KMS-11 (cell line): ENCODE results near the gene ARMC7.

Experiments
- H2AFZ ChIP-seq: fragments of 200-600 bp; sonication (generic); 2 replicates; pipeline ENCODE4 v1.6.1; 2016; ENCODE audit warnings: antibody characterized with exemption, mixed run types, low read depth
- H3K27ac ChIP-seq: fragments of 200-600 bp; sonication (generic); 2 replicates; pipeline ENCODE4 v1.6.1; 2016; ENCODE audit warnings: mild to moderate bottlenecking, mixed run types
- H3K27me3 ChIP-seq: fragments of 200-600 bp; sonication (generic); 2 replicates; pipeline ENCODE4 v1.6.1; 2017; ENCODE audit warnings: mild to moderate bottlenecking, low read depth, mixed run types, moderate library complexity; ENCODE audit not compliant: insufficient read depth
- H3K36me3 ChIP-seq: fragments of 200-600 bp; sonication (generic); 2 replicates; pipeline ENCODE4 v1.6.1; 2017; ENCODE audit warnings: mild to moderate bottlenecking, mixed run types; ENCODE audit not compliant: insufficient read depth
- H3K4me1 ChIP-seq: fragments of 200-600 bp; sonication (generic); 2 replicates; pipeline ENCODE4 v1.6.1; 2016; ENCODE audit warnings: mild to moderate bottlenecking, low read depth, mixed run types; ENCODE audit not compliant: poor library complexity, severe bottlenecking
- H3K4me2 ChIP-seq: fragments of 200-600 bp; sonication (generic); 2 replicates; pipeline ENCODE4 v1.7.0; 2016; ENCODE audit warnings: mild to moderate bottlenecking, mixed run types
- H3K4me3 ChIP-seq: fragments of 200-600 bp; sonication (generic); IDR thresholded peaks from 2 replicates; pipeline ENCODE4 v1.6.1; 2017; ENCODE audit warnings: low read depth, low read length, mixed read lengths; ENCODE audit not compliant: insufficient read depth
- H3K79me2 ChIP-seq: fragments of 200-600 bp; sonication (generic); 2 replicates; pipeline ENCODE4 v1.6.1; 2016; ENCODE audit warnings: low read depth, mixed run types; ENCODE audit not compliant: insufficient read depth
- H3K9ac ChIP-seq: fragments of 200-600 bp; sonication (generic); 2 replicates; pipeline ENCODE4 v1.6.1; 2016; ENCODE audit warnings: mild to moderate bottlenecking, mixed run types
- H4K20me1 ChIP-seq: fragments of 200-600 bp; sonication (generic); 2 replicates; pipeline ENCODE4 v1.6.1; 2016; ENCODE audit warnings: mild to moderate bottlenecking, mixed run types; ENCODE audit not compliant: insufficient read depth
- CTCF ChIP-seq: fragments of 200-600 bp; sonication (generic); conservative IDR thresholded peaks from 2 replicates; pipeline ENCODE4 v1.6.1; 2017; ENCODE audit warnings: low read depth, mild to moderate bottlenecking, antibody characterized with exemption, low read length, moderate library complexity, mixed read lengths

ARMC7 gene

DNA sequence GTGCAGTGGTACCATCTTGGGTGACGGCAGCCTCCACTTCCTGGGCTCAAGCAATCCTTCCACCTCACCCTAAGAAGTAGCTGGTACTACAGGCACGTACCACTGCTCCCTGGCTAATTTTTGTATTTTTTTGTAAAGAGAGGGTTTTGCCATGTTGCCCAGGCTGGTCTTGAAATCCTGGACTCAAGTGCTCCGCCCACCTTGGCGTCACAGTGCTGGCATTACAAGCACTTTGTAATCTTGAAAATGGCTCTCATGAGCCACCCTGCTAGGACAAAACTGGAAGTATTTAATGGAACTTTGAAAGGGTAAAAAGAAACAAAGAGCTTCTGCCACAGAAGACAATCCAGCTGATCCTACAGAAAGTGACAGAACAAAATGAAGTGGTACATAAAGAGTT lies 63.8 kb downstream of the ARMC7 start:
- H3K9ac ChIP-seq = no peak overlapping the region
- no peak for TF ChIP-seq CTCF
- H3K4me3 ChIP-seq = no peak overlapping the region
- peaks cover 91% of the 10 kb centered on the region for H3K79me2 ChIP-seq
- H3K27me3 ChIP-seq = no peaks in the 10 kb centered on the region
- no peak overlapping the region for H3K4me2 ChIP-seq
- H3K36me3 ChIP-seq = peaks cover 23% of the 10 kb centered on the region
- 0 out of 2 replicates have a peak, but pooled peaks cover 7% of the 10 kb centered on the region for H4K20me1 ChIP-seq
- H3K27ac ChIP-seq = no peak overlapping the region; the same call in 1 of the 2 replicates
- peaks cover 3% of the 10 kb centered on the region for H3K4me1 ChIP-seq
- no peak overlapping the region for H2AFZ ChIP-seq

- Histone ChIP-seq H2AFZ (no peak overlapping the region), H3K4me3 (no peak overlapping the region), H3K27me3 (no peaks in the 10 kb centered on the region), H3K79me2 (peaks cover 94% of the 10 kb centered on the region), H4K20me1 (peaks cover 12% of the 10 kb centered on the region), H3K9ac (no peak overlapping the region), H3K36me3 (peaks cover 30% of the 10 kb centered on the region), H3K4me2 (no peak overlapping the region), H3K27ac (no peak overlapping the region), H3K4me1 (peaks cover 15% of the 10 kb centered on the region)
- no peak for TF ChIP-seq CTCF
These were observed 65.2 kb downstream of the ARMC7 start for GRCh38 chr17:75174996-75175395.

DNA sequence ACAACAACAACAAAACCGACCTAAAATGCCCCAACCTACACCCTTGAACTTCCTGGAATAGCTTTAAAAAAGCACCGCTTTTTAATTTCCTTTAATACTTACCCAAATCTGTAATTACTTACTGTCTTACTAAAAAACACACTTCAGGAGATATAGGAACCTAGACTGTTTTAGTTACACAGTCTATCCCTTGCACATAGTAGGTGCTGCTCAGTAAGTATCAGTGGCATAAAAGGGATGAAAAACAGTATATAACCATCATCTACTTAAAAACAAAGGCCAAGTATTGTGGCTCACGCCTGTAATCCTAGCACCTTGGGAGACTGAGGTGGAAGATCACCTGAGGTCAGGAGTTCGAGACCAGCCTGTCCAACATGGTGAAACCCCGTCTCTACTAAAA lies 66.9 kb downstream of the ARMC7 start:
- Histone ChIP-seq H3K4me3 (no peak overlapping the region), H3K36me3 (peaks cover 38% of the 10 kb centered on the region), H3K79me2 (peaks cover 94% of the 10 kb centered on the region), H4K20me1 (peaks cover 17% of the 10 kb centered on the region), H3K9ac (no peak overlapping the region), H3K4me2 (no peak overlapping the region), H3K27me3 (no peaks in the 10 kb centered on the region), H3K4me1 (peaks cover 27% of the 10 kb centered on the region), H3K27ac (no peak overlapping the region), H2AFZ (no peak overlapping the region)
- TF ChIP-seq CTCF = no peak

- H3K4me2 ChIP-seq = no peak overlapping the region
- no peak overlapping the region for H3K4me3 ChIP-seq
- TF ChIP-seq CTCF = no peak
These were observed 68.7 kb downstream of the ARMC7 start for GRCh38 chr17:75178453-75178852.

More at GRCh38 chr17:75178453-75178852, 68.7 kb downstream of the ARMC7 start:
- no peak overlapping the region for H3K9ac ChIP-seq
- no peaks in the 10 kb centered on the region for H3K27me3 ChIP-seq
- H3K36me3 ChIP-seq = peaks cover 38% of the 10 kb centered on the region
- no peak overlapping the region for H2AFZ ChIP-seq
- H3K27ac ChIP-seq = no peak overlapping the region
- H4K20me1 ChIP-seq = peaks cover 20% of the 10 kb centered on the region
- H3K4me1 ChIP-seq = peaks cover 28% of the 10 kb centered on the region
- peaks cover 91% of the 10 kb centered on the region for H3K79me2 ChIP-seq
